ENCODE measurements around the gene HOXB6.

Gene HOXB6

GRCh38 chr17:48578616-48579470, 25.9 kb downstream of the HOXB6 start:
- no peak for DNase-seq (ENCODE audit: low read depth)

- DNase-seq (ENCODE audit: low read depth), result no peak
Observed at GRCh38 chr17:48577946-48578615, 26.7 kb downstream of the HOXB6 start, which contains the start of gene HOXB4. Gene HOXB4 (minus strand): TSS chr17:48578350. CDS start chr17:48578319, 31 bp downstream.

GRCh38 chr17:48577330-48577945, 27.3 kb downstream of the HOXB6 start:
- no peak for DNase-seq (ENCODE audit: low read depth)

GRCh38 chr17:48576479-48577309, 28.1 kb downstream of the HOXB6 start:
- no peak for DNase-seq (ENCODE audit: low read depth)

- DNase-seq (ENCODE audit: low read depth), result no peak
Observed at GRCh38 chr17:48575673-48576478, 28.9 kb downstream of the HOXB6 start.

- DNase-seq (ENCODE audit: low read depth), result no peak
Observed at GRCh38 chr17:48575066-48575582, 29.7 kb downstream of the HOXB6 start.

GRCh38 chr17:48574505-48575065, 30.2 kb downstream of the HOXB6 start:
- DNase-seq (ENCODE audit: low read depth), result no peak

GRCh38 chr17:48571826-48572417, 32.9 kb downstream of the HOXB6 start:
- DNase-seq (ENCODE audit: low read depth), result no peak

- DNase-seq (ENCODE audit: low read depth), result no peak
Observed at GRCh38 chr17:48571024-48571818, 33.6 kb downstream of the HOXB6 start.

GRCh38 chr17:48570325-48571023, 34.3 kb downstream of the HOXB6 start:
- no peak for DNase-seq (ENCODE audit: low read depth)

GRCh38 chr17:48569674-48570324, 35.0 kb downstream of the HOXB6 start:
- no peak for DNase-seq (ENCODE audit: low read depth)

- DNase-seq (ENCODE audit: low read depth), result no peak
Observed at GRCh38 chr17:48569240-48569582, 35.6 kb downstream of the HOXB6 start.

GRCh38 chr17:48568499-48569239, 36.1 kb downstream of the HOXB6 start:
- no peak for DNase-seq (ENCODE audit: low read depth)

GRCh38 chr17:48567646-48568354, 37.0 kb downstream of the HOXB6 start:
- DNase-seq (ENCODE audit: low read depth), result no peak

GRCh38 chr17:48567209-48567608, 37.6 kb downstream of the HOXB6 start:
- DNase-seq (ENCODE audit: low read depth), result no peak

GRCh38 chr17:48566717-48567116, 38.1 kb downstream of the HOXB6 start:
- no peak for DNase-seq (ENCODE audit: low read depth)
